CD4-positive, alpha-beta T cell (primary cell): ENCODE data around the gene LHFPL3. TPM values are rescaled to one million over a fixed set of nuclear protein-coding genes. Genes with fewer than 3 reads are reported as not detected.

ENCODE experiments used
- ATAC-seq: fragments of 200-7000 bp; cut with Tn5 transposase; one replicate; pipeline ENCODE4 v1.10.0; 2022; ENCODE audit warnings: mild to moderate bottlenecking; ENCODE audit not compliant: poor library complexity
- CTCF ChIA-PET: fragments of 350-600 bp; sonication (Branson Sonifier 250); formaldehyde crosslinking; loops from one replicate; lab custom pipeline; 2021; ENCODE audit warnings: antibody characterized with exemption, inconsistent platforms; lab: Charles Lee
- POLR2A ChIA-PET: fragments of 350-600 bp; sonication (Branson Sonifier 250); formaldehyde crosslinking; loops from one replicate; lab custom pipeline; 2021; ENCODE audit warnings: antibody characterized with exemption, inconsistent platforms; lab: Charles Lee
- DNase-seq, 14 experiments: peaks; one replicate each; pipeline ENCODE4 v3.0.0-alpha.2; 2013 to 2020; ENCODE audit warnings: mixed read lengths in 2 of 14
- H3K27ac ChIP-seq, 2 donors: one replicate each; pipeline versions ENCODE4 v1.5.1 to v1.7.0; 2013; ENCODE audit warnings: low read length in 2 of 2, low read depth in 1 of 2, mild to moderate bottlenecking in 1 of 2
- H3K27me3 ChIP-seq, 2 experiments: 1 replicate in 1 of 2; 2 replicates in 1 of 2; pipeline versions ENCODE4 v1.6.1 to v1.7.0; 2013; ENCODE audit warnings: low read length in 2 of 2, control low read depth in 1 of 2, mild to moderate bottlenecking in 1 of 2, moderate library complexity in 1 of 2; ENCODE audit not compliant: insufficient read depth in 2 of 2, control insufficient read depth in 1 of 2
- H3K36me3 ChIP-seq: one replicate; pipeline ENCODE4 v1.6.1; 2013; ENCODE audit warnings: low read length, control low read depth; ENCODE audit not compliant: insufficient read depth
- H3K4me1 ChIP-seq: one replicate; pipeline ENCODE4 v1.6.1; 2013; ENCODE audit warnings: low read length, control low read depth; ENCODE audit not compliant: insufficient read depth
- H3K4me3 ChIP-seq: one replicate; pipeline ENCODE4 v1.5.1; 2013; ENCODE audit warnings: mild to moderate bottlenecking, low read length, moderate library complexity
- H3K9me3 ChIP-seq, 2 experiments: 1 replicate in 1 of 2; 2 replicates in 1 of 2; pipeline versions ENCODE4 v1.6.1 to v1.7.0; 2013; ENCODE audit warnings: low read length in 2 of 2, mild to moderate bottlenecking in 2 of 2, control low read depth in 1 of 2, moderate library complexity in 1 of 2; ENCODE audit not compliant: control insufficient read depth in 1 of 2, insufficient read depth in 1 of 2
- H3K27ac Mint-ChIP-seq: one replicate; pipeline ENCODE4 v1.8.0; 2020; ENCODE audit warnings: mixed read lengths
- H3K27me3 Mint-ChIP-seq: one replicate; pipeline ENCODE4 v1.8.0; 2021; ENCODE audit warnings: mixed read lengths
- H3K36me3 Mint-ChIP-seq: one replicate; pipeline ENCODE4 v1.8.0; 2021; ENCODE audit warnings: low read depth, mixed read lengths
- H3K4me1 Mint-ChIP-seq: one replicate; pipeline ENCODE4 v1.8.0; 2021; ENCODE audit warnings: low read depth, mixed read lengths
- H3K4me3 Mint-ChIP-seq: one replicate; pipeline ENCODE4 v1.8.0; 2020; ENCODE audit warnings: mild to moderate bottlenecking, mixed read lengths
- H3K9me3 Mint-ChIP-seq: one replicate; pipeline ENCODE4 v1.8.0; 2020; ENCODE audit warnings: mixed read lengths
- intact Hi-C, 2 experiments: fragments of 100-400 bp; cut with DNase I in 1 of 2; cut with micrococcal nuclease in 1 of 2; formaldehyde crosslinking; loops; one replicate each; pipeline versions ENCODE4 v1.15.1 to v1.9.0; 2023 to 2025; cut with DNase I, micrococcal nuclease
- total RNA-seq, 174 experiments: library from RNA in 2 of 174; stranded (reverse) in 2 of 174; gene quantifications; one replicate each; pipeline ENCODE4 v1.2.3 and lab custom pipeline; 2021 to 2026
- TF ChIP-seq, protein P1 (sequence below): fragments of 200-600 bp; IDR thresholded peaks from one replicate; pipeline ENCODE4 v1.8.0; 2022; ENCODE audit warnings: antibody characterized with exemption, mild to moderate bottlenecking

The LHFPL3 gene
- total RNA-seq, 2 experiments from 2014 or later: not detected

DNA sequence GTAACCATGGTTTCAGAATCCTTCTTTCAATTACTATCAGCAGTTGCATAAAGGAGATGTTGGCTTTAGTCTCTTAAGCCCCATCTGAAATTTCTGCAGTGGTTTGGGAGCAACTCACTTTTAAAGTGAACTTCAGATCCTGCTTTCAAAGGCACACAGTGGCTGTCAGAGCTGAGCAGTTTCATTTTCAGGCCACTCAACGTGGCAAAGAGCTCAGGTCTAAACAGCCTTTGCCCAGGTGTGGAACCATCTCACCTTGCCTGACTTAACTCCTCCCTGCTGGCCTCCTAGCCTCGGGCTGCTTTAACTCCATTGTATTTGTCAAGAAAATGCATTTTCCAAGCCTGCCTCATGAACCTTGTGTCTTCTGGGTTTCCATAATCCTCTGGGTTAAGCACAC lies 488.1 kb downstream of the LHFPL3 start:
- Histone ChIP-seq H3K27me3 (no peaks in the 10 kb centered on the region), H3K4me1 (no peaks in the 10 kb centered on the region), H3K4me3 (no peak overlapping the region), H3K9me3 (no peaks in the 10 kb centered on the region), H3K36me3 (no peaks in the 10 kb centered on the region), H3K27ac (no peak overlapping the region)
- H3K36me3 Mint-ChIP-seq: no peaks in the 10 kb centered on the region
- peaks cover 13% of the 10 kb centered on the region for H3K27me3 Mint-ChIP-seq
- H3K4me1 Mint-ChIP-seq: no peaks in the 10 kb centered on the region
- ChIA-PET CTCF (no interaction called here), POLR2A (no interaction called here)
- TF ChIP-seq, protein P1, sequence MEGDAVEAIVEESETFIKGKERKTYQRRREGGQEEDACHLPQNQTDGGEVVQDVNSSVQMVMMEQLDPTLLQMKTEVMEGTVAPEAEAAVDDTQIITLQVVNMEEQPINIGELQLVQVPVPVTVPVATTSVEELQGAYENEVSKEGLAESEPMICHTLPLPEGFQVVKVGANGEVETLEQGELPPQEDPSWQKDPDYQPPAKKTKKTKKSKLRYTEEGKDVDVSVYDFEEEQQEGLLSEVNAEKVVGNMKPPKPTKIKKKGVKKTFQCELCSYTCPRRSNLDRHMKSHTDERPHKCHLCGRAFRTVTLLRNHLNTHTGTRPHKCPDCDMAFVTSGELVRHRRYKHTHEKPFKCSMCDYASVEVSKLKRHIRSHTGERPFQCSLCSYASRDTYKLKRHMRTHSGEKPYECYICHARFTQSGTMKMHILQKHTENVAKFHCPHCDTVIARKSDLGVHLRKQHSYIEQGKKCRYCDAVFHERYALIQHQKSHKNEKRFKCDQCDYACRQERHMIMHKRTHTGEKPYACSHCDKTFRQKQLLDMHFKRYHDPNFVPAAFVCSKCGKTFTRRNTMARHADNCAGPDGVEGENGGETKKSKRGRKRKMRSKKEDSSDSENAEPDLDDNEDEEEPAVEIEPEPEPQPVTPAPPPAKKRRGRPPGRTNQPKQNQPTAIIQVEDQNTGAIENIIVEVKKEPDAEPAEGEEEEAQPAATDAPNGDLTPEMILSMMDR: no peak
- intact Hi-C loops: no loop called here
- no peaks in the 10 kb centered on the region for H3K9me3 Mint-ChIP-seq
- H3K27ac Mint-ChIP-seq: no peak overlapping the region
- H3K4me3 Mint-ChIP-seq: no peak overlapping the region
- ATAC-seq (no peak), DNase-seq (no peak)

GRCh38 chr7:104818961-104819880 lies 490.8 kb downstream of the LHFPL3 start:
- H3K4me3 ChIP-seq: no peak overlapping the region
- no peaks in the 10 kb centered on the region for H3K9me3 ChIP-seq
- Mint-ChIP-seq H3K9me3 (no peaks in the 10 kb centered on the region), H3K4me1 (no peaks in the 10 kb centered on the region), H3K27ac (no peak overlapping the region), H3K36me3 (no peaks in the 10 kb centered on the region), H3K4me3 (no peak overlapping the region), H3K27me3 (peaks cover 13% of the 10 kb centered on the region)
- DNase-seq: no peak
- H3K27ac ChIP-seq: no peak overlapping the region
- POLR2A ChIA-PET: no interaction called here
- CTCF ChIA-PET: no interaction called here
- H3K27me3 ChIP-seq: no peaks in the 10 kb centered on the region
- TF ChIP-seq, protein P1: no peak
- no peaks in the 10 kb centered on the region for H3K4me1 ChIP-seq
- intact Hi-C loops: no loop called here
- ATAC-seq: no peak
- no peaks in the 10 kb centered on the region for H3K36me3 ChIP-seq

- Histone ChIP-seq H3K36me3 (no peaks in the 10 kb centered on the region), H3K27ac (no peak overlapping the region), H3K27me3 (no peaks in the 10 kb centered on the region), H3K4me3 (no peak overlapping the region), H3K4me1 (no peaks in the 10 kb centered on the region), H3K9me3 (no peaks in the 10 kb centered on the region)
- Mint-ChIP-seq H3K4me1 (no peaks in the 10 kb centered on the region), H3K27ac (no peak overlapping the region), H3K27me3 (peaks cover 8% of the 10 kb centered on the region), H3K36me3 (no peaks in the 10 kb centered on the region), H3K9me3 (no peaks in the 10 kb centered on the region), H3K4me3 (no peak overlapping the region)
- CTCF ChIA-PET: no interaction called here
- intact Hi-C loops: no loop called here
- ATAC-seq (no peak), DNase-seq (no peak)
- TF ChIP-seq, protein P1: no peak
- POLR2A ChIA-PET: no interaction called here
Measured at GRCh38 chr7:104820836-104821535, 492.6 kb downstream of the LHFPL3 start.
